Keratinocyte (primary cell): Measurements from ENCODE around the gene PPP1R1C.

ENCODE experiments used
- EZH2 ChIP-seq: IDR thresholded peaks from one replicate; pipeline ENCODE4 v1.6.1; 2012; ENCODE audit warnings: inconsistent platforms, mild to moderate bottlenecking, low read length, moderate library complexity
- TF ChIP-seq, protein P1 (sequence below), 3 experiments: IDR thresholded peaks in 1 of 3; conservative IDR thresholded peaks in 1 of 3; optimal IDR thresholded peaks in 1 of 3; 2 replicates in 2 of 3; 3 replicates in 1 of 3; pipeline versions ENCODE3 to v1.5.1; 2011; ENCODE audit warnings: low read length in 3 of 3, mild to moderate bottlenecking in 3 of 3, moderate library complexity in 2 of 3, control low read depth in 1 of 3, inconsistent platforms in 1 of 3; ENCODE audit not compliant: insufficient read depth in 2 of 3; ENCODE audit errors: extremely low read depth in 1 of 3

DNA sequence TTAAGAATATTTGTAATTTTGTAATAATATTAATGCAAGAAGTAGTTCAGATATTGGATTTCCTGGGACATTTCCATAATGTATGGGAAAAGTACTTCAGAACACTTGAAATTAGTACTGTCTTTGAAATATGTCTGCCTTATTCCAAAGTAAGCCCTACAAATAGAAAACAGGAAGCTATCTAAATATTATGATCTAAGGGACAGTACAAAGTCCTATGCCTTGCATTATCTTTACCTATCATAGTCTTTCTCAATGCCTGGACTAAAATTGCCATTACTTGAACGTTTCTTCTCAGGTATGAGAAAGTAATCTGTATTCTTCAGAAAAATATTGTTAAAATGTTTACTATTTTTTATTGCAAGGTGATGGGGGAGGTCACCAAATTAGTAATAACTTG is 113.0 kb downstream of the PPP1R1C start:
- TF ChIP-seq, protein P1, sequence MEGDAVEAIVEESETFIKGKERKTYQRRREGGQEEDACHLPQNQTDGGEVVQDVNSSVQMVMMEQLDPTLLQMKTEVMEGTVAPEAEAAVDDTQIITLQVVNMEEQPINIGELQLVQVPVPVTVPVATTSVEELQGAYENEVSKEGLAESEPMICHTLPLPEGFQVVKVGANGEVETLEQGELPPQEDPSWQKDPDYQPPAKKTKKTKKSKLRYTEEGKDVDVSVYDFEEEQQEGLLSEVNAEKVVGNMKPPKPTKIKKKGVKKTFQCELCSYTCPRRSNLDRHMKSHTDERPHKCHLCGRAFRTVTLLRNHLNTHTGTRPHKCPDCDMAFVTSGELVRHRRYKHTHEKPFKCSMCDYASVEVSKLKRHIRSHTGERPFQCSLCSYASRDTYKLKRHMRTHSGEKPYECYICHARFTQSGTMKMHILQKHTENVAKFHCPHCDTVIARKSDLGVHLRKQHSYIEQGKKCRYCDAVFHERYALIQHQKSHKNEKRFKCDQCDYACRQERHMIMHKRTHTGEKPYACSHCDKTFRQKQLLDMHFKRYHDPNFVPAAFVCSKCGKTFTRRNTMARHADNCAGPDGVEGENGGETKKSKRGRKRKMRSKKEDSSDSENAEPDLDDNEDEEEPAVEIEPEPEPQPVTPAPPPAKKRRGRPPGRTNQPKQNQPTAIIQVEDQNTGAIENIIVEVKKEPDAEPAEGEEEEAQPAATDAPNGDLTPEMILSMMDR (optimal IDR thresholded peaks at IDR 0.05 in 1 of 3, IDR thresholded peaks at IDR 0.05 in 1 of 3, conservative IDR thresholded peaks at IDR 0.05 in 1 of 3; ENCODE audit: extremely low read depth in 1 of 3, insufficient read depth in 2 of 3, low read length in 3 of 3): no peak
- no peak for TF ChIP-seq EZH2
